OCI-M2 (cell line): Measurements from ENCODE around the gene TTC16.
"Not testable (repeated sequence)": the region's sequence is repeated elsewhere in the genome, so short reads cannot be mapped to it uniquely, and the experiment has no call there.

ENCODE experiments used
- DNase-seq: peaks from one replicate; lab custom pipeline; 2025; ENCODE audit not compliant: unreplicated experiment; lab: John Stamatoyannopoulos, UW

TTC16 gene

DNA sequence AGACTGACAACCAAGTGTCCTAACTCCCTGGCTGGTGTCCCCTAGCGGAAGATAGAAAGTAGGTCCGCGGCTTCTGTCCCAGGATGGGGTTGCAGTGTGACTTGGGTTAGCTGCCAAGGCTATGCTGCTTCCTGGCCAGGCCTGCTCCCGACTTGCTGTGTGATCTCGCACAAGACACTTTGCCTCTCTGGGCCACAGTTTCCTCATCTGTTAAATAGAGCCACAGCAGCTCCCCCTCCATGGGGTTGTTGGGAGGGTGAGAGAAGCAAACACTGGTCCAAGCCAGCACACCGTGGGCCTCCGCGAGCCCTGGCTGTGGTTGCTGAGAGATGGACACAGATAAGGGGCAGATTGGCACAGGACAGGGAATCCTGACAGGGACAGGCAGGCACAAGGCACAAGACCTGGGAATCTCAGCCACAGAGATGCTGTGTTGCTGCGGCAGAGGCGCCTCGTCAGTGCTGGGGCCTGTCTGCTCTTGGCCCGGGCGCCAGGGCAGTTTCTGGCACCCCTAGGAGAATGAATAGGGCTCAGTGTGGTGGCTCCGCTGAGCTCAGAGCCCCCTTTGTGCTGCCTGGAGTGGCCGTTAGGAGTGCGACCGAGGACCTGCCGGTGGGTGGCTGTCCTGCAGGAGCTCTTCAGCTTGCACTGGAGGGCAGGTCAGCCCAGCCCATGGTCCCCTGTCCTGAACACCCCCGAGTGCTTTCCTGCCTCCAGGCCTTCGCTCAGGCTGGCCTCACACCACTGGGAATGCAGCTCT lies 64.4 kb downstream of the TTC16 start:
- no peak for DNase-seq

DNA sequence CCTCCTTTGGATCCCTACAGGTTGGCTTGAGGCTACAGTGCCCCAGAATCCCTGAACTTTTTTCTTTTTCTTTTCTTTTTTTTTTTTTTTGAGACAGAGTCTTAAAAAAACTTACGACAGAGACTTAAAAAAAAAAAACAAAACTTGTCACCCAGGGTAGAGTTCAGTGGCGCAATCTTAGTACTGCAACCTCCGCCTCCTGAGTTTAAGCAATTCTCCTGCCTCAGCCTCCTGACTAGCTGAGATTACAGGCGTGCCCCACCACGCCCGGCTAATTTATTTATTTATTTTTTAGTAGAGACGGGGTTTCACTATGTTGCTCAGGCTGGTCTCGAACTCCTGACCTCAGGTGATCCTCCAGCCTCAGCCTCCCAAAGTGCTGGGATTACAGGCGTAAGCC lies 65.0 kb downstream of the TTC16 start:
- DNase-seq: not testable (repeated sequence)
